SH-SY5Y (cell line): ENCODE results near the gene GADL1.

Experiments
- GATA2 ChIP-seq: IDR thresholded peaks from 2 replicates; pipeline ENCODE4 v1.6.1; 2011; ENCODE audit warnings: mild to moderate bottlenecking, low read depth, low read length
- GATA3 ChIP-seq: IDR thresholded peaks from 2 replicates; pipeline ENCODE4 v1.6.1; 2011; ENCODE audit warnings: low read depth, mild to moderate bottlenecking, low read length, moderate library complexity

- no peak for TF ChIP-seq GATA2
- no peak for TF ChIP-seq GATA3
Measured at GRCh38 chr3:30721314-30721634, 173.2 kb downstream of the GADL1 start.
